GM23338 (cell line): ENCODE measurements around the gene SH3GL2. TPM values are rescaled to one million over a fixed set of nuclear protein-coding genes. Genes with fewer than 3 reads are reported as not detected.

ENCODE experiments used
- ATAC-seq: fragments of 200-7000 bp; cut with Tn5 transposase; 3 replicates; pipeline ENCODE4 v1.9.1; 2020
- DNase-seq: peaks from one replicate; pipeline ENCODE4 v3.0.0-alpha.2; 2015; ENCODE audit warnings: low spot score
- H2AFZ ChIP-seq: fragments of 200-600 bp; sonication (generic); 2 replicates; pipeline ENCODE4 v1.8.0; 2016; ENCODE audit warnings: antibody characterized with exemption, mild to moderate bottlenecking, moderate library complexity
- H3F3A ChIP-seq: fragments of 200-600 bp; sonication (generic); replicated peaks from 2 replicates; pipeline ENCODE4 v1.8.0; 2017; ENCODE audit warnings: antibody characterized with exemption, mixed run types, low read depth
- H3K27ac ChIP-seq: fragments of 200-600 bp; sonication (generic); 2 replicates; pipeline ENCODE4 v1.6.1; 2016; ENCODE audit warnings: low read depth
- H3K27me3 ChIP-seq: fragments of 200-600 bp; sonication (generic); 2 replicates; pipeline ENCODE4 v1.8.0; 2016; ENCODE audit warnings: mild to moderate bottlenecking, mixed run types, moderate library complexity; ENCODE audit not compliant: insufficient read depth
- H3K36me3 ChIP-seq: fragments of 200-600 bp; sonication (generic); 2 replicates; pipeline ENCODE4 v1.8.0; 2016; ENCODE audit warnings: mild to moderate bottlenecking; ENCODE audit not compliant: insufficient read depth
- H3K4me1 ChIP-seq: fragments of 200-600 bp; sonication (generic); 2 replicates; pipeline ENCODE4 v1.8.0; 2016; ENCODE audit warnings: mild to moderate bottlenecking, moderate library complexity; ENCODE audit not compliant: insufficient read depth
- H3K4me2 ChIP-seq: fragments of 200-600 bp; sonication (generic); 2 replicates; pipeline ENCODE4 v1.7.1; 2017; ENCODE audit warnings: mixed run types
- H3K4me3 ChIP-seq: fragments of 200-600 bp; sonication (generic); 2 replicates; pipeline ENCODE4 v1.6.1; 2016; ENCODE audit warnings: mixed run types
- H3K79me2 ChIP-seq: fragments of 200-600 bp; sonication (generic); replicated peaks from 2 replicates; pipeline ENCODE4 v1.8.0; 2017; ENCODE audit warnings: mild to moderate bottlenecking; ENCODE audit not compliant: insufficient read depth
- H3K9me2 ChIP-seq: fragments of 200-600 bp; sonication (generic); 2 replicates; pipeline ENCODE4 v1.8.0; 2017; ENCODE audit not compliant: insufficient read depth
- H4K20me1 ChIP-seq: fragments of 200-600 bp; sonication (generic); replicated peaks from 2 replicates; pipeline ENCODE4 v1.8.0; 2017; ENCODE audit warnings: mild to moderate bottlenecking; ENCODE audit not compliant: insufficient read depth
- H3K27ac Mint-ChIP-seq: 2 replicates; pipeline ENCODE4 v1.8.0; 2020; ENCODE audit warnings: inconsistent platforms, mild to moderate bottlenecking, moderate library complexity, mixed read lengths
- H3K27me3 Mint-ChIP-seq: 3 replicates; pipeline ENCODE4 v1.8.0; 2022; ENCODE audit warnings: low read depth, mild to moderate bottlenecking, moderate library complexity, mixed read lengths, inconsistent platforms; ENCODE audit not compliant: insufficient read depth, poor library complexity
- H3K36me3 Mint-ChIP-seq: 3 replicates; pipeline ENCODE4 v1.8.0; 2021; ENCODE audit warnings: low read depth, mild to moderate bottlenecking, inconsistent platforms, moderate library complexity, mixed read lengths
- H3K4me1 Mint-ChIP-seq: 3 replicates; pipeline ENCODE4 v1.8.0; 2020; ENCODE audit warnings: mild to moderate bottlenecking, inconsistent platforms, mixed read lengths
- H3K4me3 Mint-ChIP-seq: 3 replicates; pipeline ENCODE4 v1.8.0; 2021; ENCODE audit warnings: moderate library complexity, mild to moderate bottlenecking, inconsistent platforms, mixed read lengths
- H3K9me3 Mint-ChIP-seq: 3 replicates; pipeline ENCODE4 v1.8.0; 2020; ENCODE audit warnings: moderate library complexity, mild to moderate bottlenecking, inconsistent platforms, mixed read lengths
- CREB1 ChIP-seq: fragments of 250-450 bp; sonication (Bioruptor Pico); IDR thresholded peaks from 2 replicates; pipeline ENCODE4 v1.5.0; 2020; ENCODE audit warnings: low read depth, mild to moderate bottlenecking, moderate library complexity
- EZH2phosphoT487 ChIP-seq: fragments of 200-600 bp; sonication (generic); IDR thresholded peaks from one replicate; pipeline ENCODE4 v1.8.1; 2018; ENCODE audit warnings: antibody characterized with exemption; ENCODE audit not compliant: unreplicated experiment
- JUNB ChIP-seq: IDR thresholded peaks from one replicate; pipeline ENCODE4 v1.6.1; 2016; ENCODE audit warnings: antibody characterized with exemption; ENCODE audit not compliant: unreplicated experiment
- POLR2AphosphoS5 ChIP-seq: IDR thresholded peaks from 2 replicates; pipeline ENCODE4 v1.6.1; 2016; ENCODE audit warnings: antibody characterized with exemption, low read depth
- REST ChIP-seq: IDR thresholded peaks from one replicate; pipeline ENCODE4 v1.6.1; 2018; ENCODE audit warnings: antibody characterized with exemption; ENCODE audit not compliant: unreplicated experiment
- STAT1 ChIP-seq: IDR thresholded peaks from one replicate; pipeline ENCODE4 v1.6.1; 2016; ENCODE audit warnings: antibody characterized with exemption; ENCODE audit not compliant: unreplicated experiment
- ZNF114 ChIP-seq: fragments of 250-450 bp; sonication (Bioruptor Pico); IDR thresholded peaks from 2 replicates; pipeline ENCODE4 v1.5.0; 2020; ENCODE audit warnings: mild to moderate bottlenecking, moderate library complexity
- ZNF462 ChIP-seq: fragments of 250-450 bp; sonication (Bioruptor Pico); IDR thresholded peaks from 2 replicates; pipeline ENCODE4 v1.5.0; 2020; ENCODE audit warnings: mild to moderate bottlenecking, moderate library complexity
- polyA plus RNA-seq: library from polyadenylated mRNA; unstranded; fragments of >200 nt; fragmentation: Nextera tagmentation; extraction: Ambion mirVana; gene quantifications from 2 replicates; pipeline ENCODE4 v1.2.1, GENCODE V29; 2016
- total RNA-seq: library from RNA; depleted of rRNA; stranded (reverse); fragments of >200 nt; shearing (Covaris generic); gene quantifications from 2 replicates; pipeline ENCODE4 v1.2.3, GENCODE V29; 2014
- TF ChIP-seq, protein P1 (sequence below), 2 experiments: fragments of 200-600 bp in 1 of 2; sonication (generic) in 1 of 2; conservative IDR thresholded peaks; 2 replicates each; pipeline versions ENCODE4 v1.5.1 to v1.6.1; 2016 to 2017; ENCODE audit warnings: antibody characterized with exemption in 2 of 2, low read depth in 2 of 2, mild to moderate bottlenecking in 2 of 2, moderate library complexity in 1 of 2

SH3GL2 gene
- total and polyA plus RNA-seq, 2 experiments from 2014 or later, result 5.9 to 8.6 TPM

DNA sequence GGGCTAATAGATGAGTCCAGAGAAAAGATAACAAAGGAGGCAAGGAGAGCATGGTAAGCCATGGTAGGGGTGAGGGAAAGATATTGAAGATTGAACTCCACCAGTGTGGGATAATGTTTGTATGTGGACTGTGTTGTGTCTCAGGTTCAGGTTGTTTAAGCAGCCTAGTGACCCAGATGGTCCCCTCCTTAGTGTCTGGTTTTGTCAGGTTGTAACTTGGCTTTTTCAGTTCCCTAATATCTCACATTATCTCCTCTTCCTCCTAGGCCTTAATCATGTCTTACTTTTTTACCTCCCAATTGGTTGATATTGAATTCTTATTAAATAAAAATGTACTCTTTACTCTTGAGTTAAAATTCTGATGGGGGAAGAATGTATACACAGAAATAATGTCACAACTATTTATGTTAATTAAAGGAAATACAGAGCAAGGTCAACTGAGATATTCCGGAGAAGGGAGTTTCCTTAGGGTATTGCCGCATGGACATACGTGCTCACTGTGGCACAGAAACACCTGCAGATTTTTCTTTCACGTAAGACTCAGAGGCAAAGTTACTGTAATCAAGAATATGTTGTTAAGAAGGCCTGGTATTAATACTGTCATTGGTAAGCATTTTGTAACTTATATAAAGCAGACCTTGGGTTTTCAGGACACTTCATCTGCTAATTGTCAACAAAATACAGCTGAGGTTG lies 23.4 kb upstream of the SH3GL2 start (continued):
- no peak for TF ChIP-seq ZNF114 (CRISPR knock-in tag)
- TF ChIP-seq POLR2AphosphoS5, result no peak
- TF ChIP-seq, protein P1, sequence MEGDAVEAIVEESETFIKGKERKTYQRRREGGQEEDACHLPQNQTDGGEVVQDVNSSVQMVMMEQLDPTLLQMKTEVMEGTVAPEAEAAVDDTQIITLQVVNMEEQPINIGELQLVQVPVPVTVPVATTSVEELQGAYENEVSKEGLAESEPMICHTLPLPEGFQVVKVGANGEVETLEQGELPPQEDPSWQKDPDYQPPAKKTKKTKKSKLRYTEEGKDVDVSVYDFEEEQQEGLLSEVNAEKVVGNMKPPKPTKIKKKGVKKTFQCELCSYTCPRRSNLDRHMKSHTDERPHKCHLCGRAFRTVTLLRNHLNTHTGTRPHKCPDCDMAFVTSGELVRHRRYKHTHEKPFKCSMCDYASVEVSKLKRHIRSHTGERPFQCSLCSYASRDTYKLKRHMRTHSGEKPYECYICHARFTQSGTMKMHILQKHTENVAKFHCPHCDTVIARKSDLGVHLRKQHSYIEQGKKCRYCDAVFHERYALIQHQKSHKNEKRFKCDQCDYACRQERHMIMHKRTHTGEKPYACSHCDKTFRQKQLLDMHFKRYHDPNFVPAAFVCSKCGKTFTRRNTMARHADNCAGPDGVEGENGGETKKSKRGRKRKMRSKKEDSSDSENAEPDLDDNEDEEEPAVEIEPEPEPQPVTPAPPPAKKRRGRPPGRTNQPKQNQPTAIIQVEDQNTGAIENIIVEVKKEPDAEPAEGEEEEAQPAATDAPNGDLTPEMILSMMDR (conservative IDR thresholded peaks at IDR 0.05; ENCODE audit: low read depth in 2 of 2), result no peak
- no peak for TF ChIP-seq STAT1
- TF ChIP-seq REST, result no peak
- no peak for TF ChIP-seq CREB1 (CRISPR knock-in tag)
- no peak for TF ChIP-seq JUNB

GRCh38 chr9:17556255-17556654 lies 22.6 kb upstream of the SH3GL2 start:
- peaks cover 3% of the 10 kb centered on the region; the same call in 1 of the 3 replicates for H3K4me1 Mint-ChIP-seq
- Histone ChIP-seq H2AFZ (no peak overlapping the region), H3K27ac (no peak overlapping the region), H3K9me2 (no peaks in the 10 kb centered on the region), H4K20me1 (no peaks in the 10 kb centered on the region), H3K4me1 (no peaks in the 10 kb centered on the region), H3K4me3 (no peak overlapping the region), H3F3A (no peaks in the 10 kb centered on the region), H3K4me2 (no peak overlapping the region), H3K27me3 (no peaks in the 10 kb centered on the region), H3K36me3 (no peaks in the 10 kb centered on the region), H3K79me2 (no peaks in the 10 kb centered on the region)
- no peak overlapping the region for H3K27ac Mint-ChIP-seq
- H3K9me3 Mint-ChIP-seq, result no peaks in the 10 kb centered on the region; the same call in 2 of the 3 replicates
- H3K36me3 Mint-ChIP-seq, result no peaks in the 10 kb centered on the region
- no peaks in the 10 kb centered on the region for H3K27me3 Mint-ChIP-seq
- DNase-seq, result no peak
- no peak for ATAC-seq
- no peak overlapping the region for H3K4me3 Mint-ChIP-seq
- no peak for TF ChIP-seq EZH2phosphoT487
- TF ChIP-seq CREB1 (CRISPR knock-in tag), result no peak
- TF ChIP-seq, protein P1 (conservative IDR thresholded peaks at IDR 0.05; ENCODE audit: low read depth in 2 of 2), result no peak
- TF ChIP-seq ZNF462 (CRISPR knock-in tag), result no peak
- TF ChIP-seq ZNF114 (CRISPR knock-in tag), result no peak
